GM23338 (cell line): ENCODE data around the gene TRPM7.

Experiments used
- CTCF ChIP-seq, 2 experiments: fragments of 200-600 bp in 1 of 2; sonication (generic) in 1 of 2; conservative IDR thresholded peaks; 2 replicates each; pipeline versions ENCODE4 v1.5.1 to v1.6.1; 2016 to 2017; ENCODE audit warnings: antibody characterized with exemption in 2 of 2, low read depth in 2 of 2, mild to moderate bottlenecking in 2 of 2, moderate library complexity in 1 of 2
- EZH2 ChIP-seq: fragments of 200-600 bp; sonication (generic); IDR thresholded peaks from one replicate; pipeline ENCODE4 v1.8.0; 2017; ENCODE audit warnings: antibody characterized with exemption, mild to moderate bottlenecking, low read depth; ENCODE audit not compliant: unreplicated experiment
- POLR2AphosphoS5 ChIP-seq: IDR thresholded peaks from 2 replicates; pipeline ENCODE4 v1.6.1; 2016; ENCODE audit warnings: antibody characterized with exemption, low read depth

DNA sequence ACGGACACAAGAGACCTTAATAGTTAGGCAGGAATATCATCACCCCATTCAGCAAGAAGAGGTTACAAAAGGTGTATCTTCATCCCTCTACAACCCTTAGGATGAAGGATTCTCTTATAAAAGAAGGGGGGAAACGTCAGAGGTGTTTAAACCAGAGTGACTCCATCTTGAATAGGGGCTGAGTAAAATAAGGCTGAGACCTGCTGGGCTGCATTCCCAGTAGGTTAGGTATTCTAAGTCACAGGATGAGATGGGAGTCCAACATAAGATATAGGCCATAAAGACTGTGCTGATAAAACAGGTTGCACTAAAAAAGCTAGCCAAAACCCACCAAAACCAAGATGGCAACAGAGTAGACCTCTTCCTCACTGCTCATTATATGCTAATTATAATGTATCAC lies 16.5 kb downstream of the TRPM7 start:
- TF ChIP-seq POLR2AphosphoS5 (no peak), CTCF (conservative IDR thresholded peaks at IDR 0.05; ENCODE audit: low read depth in 2 of 2) (no peak), EZH2 (no peak)
